Measurements from ENCODE around the gene WNT3.

- no peak for TF ChIP-seq EZH2 (IDR thresholded peaks at IDR 0.05; ENCODE audit: insufficient read depth, poor library complexity, severe bottlenecking)
- no peak for TF ChIP-seq EZH2phosphoT487 (IDR thresholded peaks at IDR 0.05; ENCODE audit: insufficient read depth, low read depth)
These were observed 95.7 kb downstream of the WNT3 start for GRCh38 chr17:46722662-46723285.
